Umbilical cord (tissue), 2 donors: ENCODE measurements around the gene APLN. TPM values are rescaled to one million over a fixed set of nuclear protein-coding genes. Genes with fewer than 3 reads are reported as not detected.
A peak's percentile ranks its signal among the peaks of the same experiment; 100 is the strongest.

Experiments
- DNase-seq: peaks from one replicate; pipeline ENCODE4 v3.0.0-alpha.2; 2015; ENCODE audit warnings: low spot score
- total RNA-seq: library from RNA; depleted of rRNA; stranded (reverse); fragments of >200 nt; gene quantifications from one replicate; pipeline ENCODE4 v1.2.3, GENCODE V29; 2014; ENCODE audit warnings: low replicate concordance; ENCODE audit not compliant: insufficient read depth

APLN gene
- total RNA-seq, 1 donor from 2014 or later: 1.2 TPM

DNA sequence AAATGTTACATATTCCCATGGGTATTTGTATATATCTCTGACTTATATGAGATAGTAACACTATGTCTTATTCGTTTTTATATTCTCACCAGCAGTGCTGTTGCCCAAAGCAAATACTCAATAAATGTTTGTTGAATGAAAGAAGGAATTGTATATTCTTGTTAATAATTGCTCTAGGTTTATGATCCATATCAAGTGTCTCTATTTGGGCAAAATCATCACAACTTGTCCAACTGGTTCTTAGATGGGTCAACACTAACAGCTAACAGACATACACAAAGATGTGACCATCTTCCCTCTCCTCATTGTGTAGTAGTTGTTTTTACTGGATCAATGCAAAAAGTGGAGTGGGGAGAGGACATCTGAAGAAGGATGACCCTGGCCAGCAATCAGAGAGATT lies 6.6 kb upstream of the APLN start:
- DNase-seq: no peak

- DNase-seq: no peak
These were observed 5.1 kb upstream of the APLN start for GRCh38 chrX:129659861-129660260.

- DNase-seq: no peak
These were observed 4.4 kb upstream of the APLN start for GRCh38 chrX:129659141-129659540.

DNA sequence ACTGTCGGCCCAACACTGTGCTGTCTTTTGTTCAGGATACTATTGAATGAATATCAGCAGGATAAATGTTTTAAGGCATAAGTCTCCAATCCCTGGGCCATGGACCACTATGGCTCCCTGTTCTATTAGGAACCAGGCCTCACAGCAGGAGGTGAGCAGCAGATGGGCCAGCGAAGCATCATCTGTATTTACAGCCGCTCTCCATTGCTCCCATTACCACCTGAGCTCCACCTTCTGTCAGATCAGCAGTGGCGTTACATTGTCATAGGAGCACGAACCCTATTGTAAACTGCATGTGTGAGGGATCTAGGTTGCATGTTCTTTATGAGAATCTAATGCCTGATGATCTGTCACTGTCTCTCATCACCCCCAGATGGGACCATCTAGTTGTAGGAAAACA lies 3.7 kb upstream of the APLN start:
- DNase-seq: no peak

GRCh38 chrX:129655547-129656249 lies 942 bp upstream of the APLN start:
- DNase-seq: no peak

DNA sequence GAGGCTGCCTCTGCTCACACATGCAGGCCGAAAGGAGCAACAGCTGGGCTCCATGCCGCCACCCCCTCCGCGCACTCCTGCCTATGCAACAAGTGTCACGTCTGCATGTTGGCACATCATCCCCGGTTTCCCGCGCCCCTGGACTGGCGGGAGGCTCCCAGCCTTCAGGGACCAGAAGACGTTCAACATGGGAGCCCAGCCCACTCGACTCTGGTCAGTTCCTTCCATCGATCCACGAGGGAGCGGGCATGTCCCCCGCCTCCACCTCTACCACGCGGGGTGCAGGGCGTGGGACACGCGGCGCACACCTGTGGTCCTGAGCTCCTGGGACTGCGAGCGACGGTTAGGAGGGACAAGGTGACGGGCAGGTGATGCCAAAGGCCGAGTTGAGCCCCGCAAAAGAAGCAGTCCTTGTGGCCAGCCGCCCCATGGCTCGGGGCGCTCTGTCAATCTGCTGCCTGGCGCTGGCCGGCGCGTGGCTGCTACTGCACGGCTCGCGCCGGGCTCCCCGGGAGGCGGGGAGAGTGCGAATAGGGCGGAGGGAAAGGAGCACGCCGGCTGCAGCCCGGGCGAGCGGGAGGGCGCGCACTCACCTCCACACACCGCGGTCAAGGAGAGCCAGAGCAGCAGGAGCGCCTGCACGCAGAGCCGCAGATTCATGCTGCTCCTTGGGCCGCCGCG lies 645 bp downstream of the APLN start:
- DNase-seq: no peak

- DNase-seq: no peak
These were observed 1.4 kb downstream of the APLN start for GRCh38 chrX:129653181-129653970.

DNA sequence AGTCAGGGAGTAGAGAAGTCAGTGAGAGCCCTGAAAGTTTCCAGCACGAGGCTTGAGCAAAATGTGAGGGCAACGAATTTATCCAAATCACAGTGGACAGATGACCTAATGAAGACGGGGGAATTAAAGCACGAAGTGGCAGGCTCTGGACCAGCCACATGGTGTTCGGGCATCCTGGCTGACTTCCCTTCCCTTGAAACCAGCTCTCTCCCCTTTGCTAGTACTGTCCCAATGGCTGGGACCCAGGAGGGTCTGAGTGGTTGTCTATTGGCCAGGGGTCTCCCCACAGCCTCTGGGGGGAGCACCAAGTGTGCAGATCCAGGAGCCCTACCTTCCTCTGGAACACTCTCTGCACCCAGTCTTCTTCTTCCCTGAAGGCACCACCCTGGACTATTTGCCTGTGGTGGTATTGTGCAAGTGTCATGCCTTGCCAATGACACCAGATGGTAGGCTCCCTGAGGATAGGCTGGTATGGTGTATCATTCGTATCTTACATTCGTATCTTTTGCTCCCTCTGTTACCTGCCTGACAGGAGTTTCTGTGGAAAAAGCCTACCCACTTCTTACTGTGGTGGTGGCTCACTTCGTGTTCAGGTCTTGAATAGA lies 2.1 kb downstream of the APLN start:
- no peak for DNase-seq

DNA sequence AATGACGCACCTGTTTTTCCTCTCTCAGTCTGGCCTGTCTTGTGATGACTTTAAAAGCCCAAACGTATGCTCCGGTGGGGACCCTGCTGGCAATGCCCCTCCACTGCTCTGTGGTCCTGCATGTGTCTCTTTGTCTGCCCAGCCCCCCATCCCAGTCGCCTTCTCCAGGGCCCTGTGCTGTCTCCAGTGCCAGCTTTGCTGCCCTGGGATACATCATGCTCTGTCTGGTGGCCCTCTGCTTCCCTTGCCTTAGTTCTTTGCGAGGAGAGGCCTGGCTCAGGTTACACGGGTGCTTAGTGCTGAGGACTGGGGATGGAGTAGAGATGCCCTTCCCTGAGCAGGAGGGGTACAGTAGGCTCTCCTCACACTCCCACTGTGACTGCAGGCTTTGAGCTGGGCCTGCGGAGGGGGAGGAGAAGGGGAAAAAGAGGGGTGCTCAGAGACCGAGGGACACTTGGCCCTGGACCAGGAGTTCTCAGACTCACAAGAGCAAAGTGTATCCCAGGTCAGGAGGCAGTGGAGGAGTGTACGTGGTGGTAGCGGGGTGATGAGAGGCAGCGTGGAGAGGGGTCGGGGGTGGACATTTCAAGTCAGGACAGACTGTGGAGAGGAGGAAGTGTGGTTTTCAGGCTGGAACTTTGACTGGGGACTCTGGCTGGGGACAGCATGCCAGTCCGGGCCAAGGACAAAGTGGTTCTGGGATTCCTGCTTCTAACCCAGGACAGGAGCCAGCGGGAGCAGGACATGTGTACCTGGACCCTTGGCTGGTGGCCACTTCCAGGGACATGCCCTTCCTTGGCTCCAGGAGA lies 2.8 kb downstream of the APLN start:
- DNase-seq: no peak

DNA sequence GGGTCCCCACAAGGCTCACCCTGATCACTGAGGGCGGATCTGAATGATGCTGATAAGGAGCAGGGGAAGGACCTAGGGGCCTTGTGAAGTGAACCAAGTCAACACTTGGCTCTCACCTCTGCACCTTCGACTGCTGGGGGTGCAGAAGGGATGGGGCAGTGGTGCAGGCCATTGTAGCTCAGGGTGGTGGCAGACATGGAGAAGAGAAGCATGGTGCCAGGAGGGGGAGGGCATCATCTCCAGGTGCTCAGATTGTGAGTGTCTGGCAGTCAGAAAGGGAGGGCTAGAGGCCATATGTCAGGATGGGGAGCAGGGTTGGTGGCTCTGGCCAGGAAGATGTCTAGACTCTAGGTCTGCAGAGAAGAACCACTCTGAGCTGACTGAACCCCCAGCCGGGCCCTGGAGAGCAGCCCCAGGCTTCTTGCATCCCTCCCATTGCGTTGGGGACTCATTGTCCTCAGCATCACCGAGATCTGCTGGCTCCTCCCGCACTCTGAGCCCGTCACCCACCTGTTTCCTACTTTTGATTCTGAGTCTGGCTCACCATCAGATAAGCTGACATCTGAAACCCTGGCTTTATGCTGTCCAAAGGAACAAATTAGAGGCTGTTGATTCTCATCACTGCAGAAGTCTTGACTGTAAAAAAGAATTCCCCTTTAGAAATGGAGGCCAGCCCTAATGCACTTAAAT lies 3.8 kb downstream of the APLN start:
- no peak for DNase-seq

- no peak for DNase-seq
These were observed 4.5 kb downstream of the APLN start for GRCh38 chrX:129650183-129650689.

- DNase-seq: no peak
These were observed 5.2 kb downstream of the APLN start for GRCh38 chrX:129649268-129650182.

DNA sequence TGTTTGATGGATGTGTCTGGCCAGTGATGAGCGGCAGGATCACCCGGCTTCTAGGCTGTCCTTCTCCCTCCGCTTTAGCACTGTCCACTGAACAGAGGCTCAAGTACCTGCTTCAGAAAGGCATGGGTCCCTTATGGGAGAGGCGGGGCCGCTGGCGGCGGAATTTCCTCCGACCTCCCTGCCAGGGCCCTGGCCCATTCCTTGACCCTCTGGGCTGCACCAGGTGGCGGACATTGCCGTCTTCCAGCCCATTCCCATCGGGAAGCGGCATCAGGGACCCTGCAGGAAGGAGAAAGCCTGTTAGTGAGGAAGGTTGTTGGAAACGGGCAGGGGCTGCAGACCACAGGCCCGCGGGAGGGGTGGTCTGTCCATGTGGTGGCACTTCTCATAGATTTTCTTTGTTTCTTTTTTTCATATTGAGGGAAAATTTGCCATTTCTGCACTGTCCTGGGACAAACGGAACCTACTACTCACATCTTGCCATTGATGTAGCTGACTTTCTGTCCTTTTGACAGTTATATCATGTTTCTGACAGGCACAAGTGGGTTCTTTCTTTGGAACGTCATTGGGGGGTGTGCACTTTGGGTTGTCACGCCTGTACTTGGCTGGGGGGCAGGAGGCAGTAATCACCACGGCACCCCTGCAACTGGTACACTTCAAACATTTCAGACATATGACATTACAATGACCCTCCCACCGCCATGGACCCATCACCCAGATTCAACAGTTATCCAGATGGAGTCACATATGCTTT lies 6.1 kb downstream of the APLN start:
- DNase-seq: no peak

GRCh38 chrX:129647418-129648410 lies 7.0 kb downstream of the APLN start:
- DNase-seq: no peak

- no peak for DNase-seq
These were observed 8.0 kb downstream of the APLN start for GRCh38 chrX:129646566-129647417.

- peak; percentile 8 for DNase-seq
These were observed 12.1 kb downstream of the APLN start for GRCh38 chrX:129642641-129643040.
